HEK293 (cell line): ENCODE data around the gene TNS1.
A peak's percentile ranks its signal among the peaks of the same experiment; 100 is the strongest.

Experiments
- CTCF ChIA-PET: fragments of 350-600 bp; formaldehyde crosslinking; extraction: SDS; loops from one replicate; lab custom pipeline; 2021; ENCODE audit warnings: antibody characterized with exemption; lab: Yijun Ruan, JAX
- POLR2A ChIA-PET: fragments of 300-600 bp; formaldehyde crosslinking; extraction: SDS; loops from one replicate; lab custom pipeline; 2020; ENCODE audit warnings: antibody characterized with exemption, inconsistent platforms; lab: Yijun Ruan, JAX
- H3K27ac ChIP-seq: fragments of 200-500 bp; sonication (Bioruptor generic); 2 replicates; pipeline ENCODE4 v1.5.1; 2014; ENCODE audit warnings: low read depth, low read length, control low read depth, inconsistent platforms; ENCODE audit errors: extremely low read depth
- H3K36me3 ChIP-seq, 2 experiments: fragments of 200-500 bp in 1 of 2; sonication (Bioruptor generic) in 1 of 2; 1 replicate in 1 of 2; 2 replicates in 1 of 2; pipeline ENCODE4 v1.5.1; 2014 to 2017; ENCODE audit warnings: inconsistent platforms in 2 of 2, low read length in 2 of 2; ENCODE audit not compliant: control insufficient read depth in 2 of 2, insufficient read depth in 1 of 2
- H3K4me1 ChIP-seq: fragments of 200-500 bp; sonication (Bioruptor generic); 2 replicates; pipeline ENCODE4 v1.5.1; 2014; ENCODE audit warnings: mild to moderate bottlenecking, low read length, inconsistent platforms; ENCODE audit not compliant: control insufficient read depth, insufficient read depth
- H3K4me3 ChIP-seq: 2 replicates; pipeline ENCODE4 v1.5.1; 2011; ENCODE audit warnings: low read depth, mild to moderate bottlenecking, control low read depth, low read length, moderate library complexity
- H3K9me3 ChIP-seq: fragments of 200-500 bp; sonication (Bioruptor generic); 2 replicates; pipeline ENCODE4 v1.5.1; 2014; ENCODE audit warnings: low read depth, low read length, inconsistent platforms; ENCODE audit not compliant: control insufficient read depth, insufficient read depth
- GLIS1 ChIP-seq: fragments of 450-650 bp; formaldehyde crosslinking; IDR thresholded peaks from 2 replicates; pipeline ENCODE4 v1.5.1; 2016; ENCODE audit warnings: missing biosample characterization, missing genetic modification characterization
- GLIS2 ChIP-seq: fragments of 450-650 bp; formaldehyde crosslinking; IDR thresholded peaks from 2 replicates; pipeline ENCODE4 v1.5.1; 2016; ENCODE audit warnings: missing biosample characterization, missing genetic modification characterization
- ZBTB20 ChIP-seq: fragments of 450-650 bp; formaldehyde crosslinking; IDR thresholded peaks from 2 replicates; pipeline ENCODE4 v1.5.1; 2016; ENCODE audit warnings: missing biosample characterization, missing genetic modification characterization
- ZFP37 ChIP-seq: fragments of 450-650 bp; formaldehyde crosslinking; IDR thresholded peaks from 2 replicates; pipeline ENCODE4 v1.5.1; 2016; ENCODE audit warnings: missing biosample characterization, missing genetic modification characterization
- ZNF114 ChIP-seq: fragments of 450-650 bp; formaldehyde crosslinking; IDR thresholded peaks from 2 replicates; pipeline ENCODE4 v1.5.0; 2017; ENCODE audit warnings: missing biosample characterization, missing genetic modification characterization
- ZNF274 ChIP-seq, 2 experiments: fragments of 200-500 bp in 1 of 2; fragments of 450-650 bp in 1 of 2; sonication (Bioruptor generic) in 1 of 2; formaldehyde crosslinking in 1 of 2; IDR thresholded peaks; 2 replicates each; pipeline versions ENCODE4 v1.5.1 to v1.6.1; 2014 to 2016; ENCODE audit warnings: borderline replicate concordance in 1 of 2, inconsistent platforms in 1 of 2, low read length in 1 of 2, missing biosample characterization in 1 of 2, missing genetic modification characterization in 1 of 2
- ZNF366 ChIP-seq: fragments of 450-650 bp; formaldehyde crosslinking; conservative IDR thresholded peaks from 2 replicates; pipeline ENCODE4 v1.5.1; 2016; ENCODE audit warnings: missing biosample characterization, missing genetic modification characterization
- ZNF449 ChIP-seq: fragments of 450-650 bp; formaldehyde crosslinking; IDR thresholded peaks from 2 replicates; pipeline ENCODE4 v1.5.1; 2017; ENCODE audit warnings: missing biosample characterization, mild to moderate bottlenecking, missing genetic modification characterization, moderate library complexity
- ZNF610 ChIP-seq: fragments of 450-650 bp; formaldehyde crosslinking; IDR thresholded peaks from 2 replicates; pipeline ENCODE4 v1.5.1; 2016; ENCODE audit warnings: missing biosample characterization, missing genetic modification characterization, borderline replicate concordance
- ZNF623 ChIP-seq: fragments of 450-650 bp; formaldehyde crosslinking; IDR thresholded peaks from 2 replicates; pipeline ENCODE4 v1.5.1; 2016; ENCODE audit warnings: missing biosample characterization, missing genetic modification characterization
- ZNF776 ChIP-seq: fragments of 450-650 bp; formaldehyde crosslinking; IDR thresholded peaks from 2 replicates; pipeline ENCODE4 v1.5.0; 2017; ENCODE audit warnings: missing biosample characterization, missing genetic modification characterization, borderline replicate concordance
- ZNF785 ChIP-seq: fragments of 450-650 bp; formaldehyde crosslinking; IDR thresholded peaks from 2 replicates; pipeline ENCODE4 v1.5.1; 2016; ENCODE audit warnings: missing biosample characterization, missing genetic modification characterization
- ZNF843 ChIP-seq: fragments of 450-650 bp; formaldehyde crosslinking; IDR thresholded peaks from 2 replicates; pipeline ENCODE4 v1.5.1; 2016; ENCODE audit warnings: missing biosample characterization, missing genetic modification characterization

The TNS1 gene

GRCh38 chr2:217800433-217801114 lies 202.2 kb downstream of the TNS1 start:
- Histone ChIP-seq H3K4me1 (no peaks in the 10 kb centered on the region), H3K9me3 (no peaks in the 10 kb centered on the region), H3K36me3 (no peaks in the 10 kb centered on the region), H3K27ac (no peak overlapping the region), H3K4me3 (no peak overlapping the region)
- CTCF ChIA-PET = interaction anchor here (1.2 to 5.4 kb wide), 2 partner anchors 9 to 11 kb away, joined by 4 to 33 read pairs; no protein-coding TSS in a partner anchor
- TF ChIP-seq GLIS1 (tag by site-specific recombination) (peak; percentile 75), ZNF114 (tag by site-specific recombination) (no peak)
- POLR2A ChIA-PET = no interaction called here

GRCh38 chr2:217799563-217800432 lies 203.0 kb downstream of the TNS1 start:
- ChIA-PET CTCF (interaction anchor here (0.7 to 5.4 kb wide), 5 partner anchors 8 to 960 kb away, joined by 4 to 33 read pairs (median 4); no protein-coding TSS in a partner anchor), POLR2A (no interaction called here)
- Histone ChIP-seq H3K4me1 (no peaks in the 10 kb centered on the region), H3K4me3 (no peak overlapping the region), H3K36me3 (no peaks in the 10 kb centered on the region), H3K9me3 (no peaks in the 10 kb centered on the region), H3K27ac (no peak overlapping the region)
- TF ChIP-seq ZNF785 (tag by site-specific recombination) (no peak), ZFP37 (tag by site-specific recombination) (no peak), ZNF776 (tag by site-specific recombination) (no peak), ZNF610 (tag by site-specific recombination) (no peak), GLIS2 (tag by site-specific recombination) (no peak), ZNF366 (tag by site-specific recombination) (no peak), ZNF449 (tag by site-specific recombination) (no peak)

GRCh38 chr2:217798743-217799562 lies 203.8 kb downstream of the TNS1 start:
- no peaks in the 10 kb centered on the region for H3K4me1 ChIP-seq
- H3K9me3 ChIP-seq = no peaks in the 10 kb centered on the region
- no peaks in the 10 kb centered on the region for H3K36me3 ChIP-seq
- no peak overlapping the region for H3K4me3 ChIP-seq
- TF ChIP-seq ZNF274 (IDR thresholded peaks at IDR 0.05; ENCODE audit: low read length) (no peak), ZNF274 (tag by site-specific recombination; IDR thresholded peaks at IDR 0.05; ENCODE audit: borderline replicate concordance) (no peak), ZBTB20 (tag by site-specific recombination) (no peak), ZNF843 (tag by site-specific recombination) (no peak)
- ChIA-PET CTCF (interaction anchor here (0.7 to 5.4 kb wide), 4 partner anchors 10 to 959 kb away, joined by 4 to 33 read pairs (median 5); no protein-coding TSS in a partner anchor), POLR2A (no interaction called here)
- H3K27ac ChIP-seq = no peak overlapping the region

- CTCF ChIA-PET = interaction anchor here (0.6 to 5.4 kb wide), 2 partner anchors 9 to 240 kb away, joined by 5 to 33 read pairs; no protein-coding TSS in a partner anchor
- POLR2A ChIA-PET = no interaction called here
Observed at GRCh38 chr2:217798191-217798590, 204.6 kb downstream of the TNS1 start.

More at GRCh38 chr2:217798191-217798590, 204.6 kb downstream of the TNS1 start:
- no peak for TF ChIP-seq ZBTB20 (tag by site-specific recombination)
- no peak for TF ChIP-seq ZNF623 (tag by site-specific recombination)
- Histone ChIP-seq H3K9me3 (no peaks in the 10 kb centered on the region), H3K4me3 (no peak overlapping the region), H3K27ac (no peak overlapping the region), H3K4me1 (no peaks in the 10 kb centered on the region), H3K36me3 (no peaks in the 10 kb centered on the region)
